Loucy (cell line): ENCODE results near the gene MYCBP2.

Experiments
- H2AFZ ChIP-seq: fragments of 200-600 bp; sonication (generic); 2 replicates; pipeline ENCODE4 v1.6.0; 2016; ENCODE audit warnings: antibody characterized with exemption, mild to moderate bottlenecking, low read length, moderate library complexity
- H3F3A ChIP-seq: fragments of 200-600 bp; 2 replicates; pipeline ENCODE4 v1.6.0; 2016; ENCODE audit warnings: antibody characterized with exemption, low read depth, mild to moderate bottlenecking
- H3K27me3 ChIP-seq: fragments of 200-600 bp; sonication (generic); 2 replicates; pipeline ENCODE4 v1.6.1; 2014; ENCODE audit warnings: low read length, mild to moderate bottlenecking; ENCODE audit not compliant: insufficient read depth, poor library complexity, severe bottlenecking
- H3K36me3 ChIP-seq: fragments of 200-600 bp; sonication (generic); 2 replicates; pipeline ENCODE4 v1.6.1; 2016; ENCODE audit warnings: low read length; ENCODE audit not compliant: insufficient read depth
- H3K4me1 ChIP-seq: fragments of 200-600 bp; sonication (generic); 2 replicates; pipeline ENCODE4 v1.5.1; 2014; ENCODE audit warnings: low read length, mild to moderate bottlenecking; ENCODE audit not compliant: insufficient read depth, poor library complexity, severe bottlenecking
- H3K4me2 ChIP-seq: fragments of 200-600 bp; sonication (generic); 2 replicates; pipeline ENCODE4 v1.6.0; 2014; ENCODE audit warnings: antibody characterized with exemption, low read length, low read depth, mild to moderate bottlenecking; ENCODE audit not compliant: poor library complexity, severe bottlenecking
- H3K4me3 ChIP-seq: fragments of 200-600 bp; sonication (generic); 2 replicates; pipeline ENCODE4 v1.5.1; 2014; ENCODE audit warnings: low read length, mild to moderate bottlenecking, mixed read lengths; ENCODE audit not compliant: poor library complexity, severe bottlenecking
- H3K79me2 ChIP-seq: fragments of 200-600 bp; sonication (generic); 2 replicates; pipeline ENCODE4 v1.6.1; 2014; ENCODE audit warnings: low read length; ENCODE audit not compliant: insufficient read depth
- H3K9ac ChIP-seq: fragments of 200-600 bp; sonication (generic); 2 replicates; pipeline ENCODE4 v1.6.0; 2014; ENCODE audit warnings: mild to moderate bottlenecking, low read depth, low read length, moderate library complexity; ENCODE audit not compliant: poor library complexity, severe bottlenecking
- H3K9me2 ChIP-seq: fragments of 200-600 bp; sonication (generic); replicated peaks from 2 replicates; pipeline ENCODE4 v1.6.1; 2016; ENCODE audit warnings: low read depth, low read length, mixed read lengths
- H3K9me3 ChIP-seq: fragments of 200-600 bp; sonication (generic); 2 replicates; pipeline ENCODE4 v1.6.1; 2014; ENCODE audit warnings: mild to moderate bottlenecking, antibody characterized with exemption, low read length, low read depth; ENCODE audit not compliant: insufficient read depth
- H4K20me1 ChIP-seq: fragments of 200-600 bp; sonication (generic); 2 replicates; pipeline ENCODE4 v1.6.0; 2014; ENCODE audit warnings: antibody characterized with exemption, low read length, mild to moderate bottlenecking; ENCODE audit not compliant: insufficient read depth, poor library complexity, severe bottlenecking
- CTCF ChIP-seq: fragments of 200-600 bp; sonication (generic); conservative IDR thresholded peaks from 2 replicates; pipeline ENCODE4 v1.5.1; 2014; ENCODE audit warnings: mild to moderate bottlenecking, antibody characterized with exemption, low read length
- EZH2phosphoT487 ChIP-seq: fragments of 200-600 bp; IDR thresholded peaks from 2 replicates; pipeline ENCODE4 v1.6.1; 2018; ENCODE audit warnings: antibody characterized with exemption, mild to moderate bottlenecking, moderate library complexity, borderline replicate concordance

Gene MYCBP2

GRCh38 chr13:77326905-77327604 lies at the start of gene MYCBP2:
Gene MYCBP2, minus strand, starts transcription at chr13:77327094. Its CDS starts 319 bp downstream, at chr13:77326775.
- Histone ChIP-seq H3K9me2 (no peaks in the 10 kb centered on the region), H4K20me1 (peaks cover 44% of the 10 kb centered on the region), H3K9me3 (no peaks in the 10 kb centered on the region), H2AFZ (peak within 1 kb of the TSS; percentile 91), H3K4me2 (peak within 1 kb of the TSS; percentile 91), H3K9ac (peak within 1 kb of the TSS; percentile 85), H3K27me3 (no peaks in the 10 kb centered on the region), H3K4me1 (peaks cover 55% of the 10 kb centered on the region), H3K79me2 (peaks cover 49% of the 10 kb centered on the region), H3K4me3 (peak within 1 kb of the TSS; percentile 85), H3F3A (peaks cover 13% of the 10 kb centered on the region), H3K36me3 (no peaks in the 10 kb centered on the region)
- TF ChIP-seq EZH2phosphoT487 (no peak), CTCF (no peak)

- peak overlapping the region; percentile 85; the same call in 1 of the 2 replicates for H2AFZ ChIP-seq
- no peaks in the 10 kb centered on the region for H3K9me2 ChIP-seq
- no peak overlapping the region for H3K4me2 ChIP-seq
- no peak overlapping the region for H3K9ac ChIP-seq
- H3K9me3 ChIP-seq = no peaks in the 10 kb centered on the region
- TF ChIP-seq EZH2phosphoT487 (no peak), CTCF (no peak)
- H3K36me3 ChIP-seq = no peaks in the 10 kb centered on the region
- no peaks in the 10 kb centered on the region for H3K79me2 ChIP-seq
- no peaks in the 10 kb centered on the region for H3F3A ChIP-seq
- no peaks in the 10 kb centered on the region for H4K20me1 ChIP-seq
- H3K4me3 ChIP-seq = no peak overlapping the region
- peaks cover 8% of the 10 kb centered on the region for H3K4me1 ChIP-seq
- no peaks in the 10 kb centered on the region for H3K27me3 ChIP-seq
Measured at GRCh38 chr13:77375560-77376108, 48.7 kb upstream of the MYCBP2 start.

- Histone ChIP-seq H3K9ac (no peak overlapping the region), H3K9me2 (no peaks in the 10 kb centered on the region)
Measured at GRCh38 chr13:77374786-77375185, 47.9 kb upstream of the MYCBP2 start.

More at GRCh38 chr13:77374786-77375185, 47.9 kb upstream of the MYCBP2 start:
- H3F3A ChIP-seq = no peaks in the 10 kb centered on the region
- H3K27me3 ChIP-seq = no peaks in the 10 kb centered on the region
- no peaks in the 10 kb centered on the region for H4K20me1 ChIP-seq
- no peak overlapping the region for H3K4me3 ChIP-seq
- TF ChIP-seq CTCF (no peak), EZH2phosphoT487 (no peak)
- H3K36me3 ChIP-seq = no peaks in the 10 kb centered on the region
- peaks cover 8% of the 10 kb centered on the region for H3K4me1 ChIP-seq
- H3K79me2 ChIP-seq = no peaks in the 10 kb centered on the region
- H3K4me2 ChIP-seq = no peak overlapping the region
- peak overlapping the region; percentile 85 for H2AFZ ChIP-seq
- no peaks in the 10 kb centered on the region for H3K9me3 ChIP-seq
